Thyroid gland (tissue), 4 donors: ENCODE measurements around the gene MYO1D.

Experiments used
- POLR2A ChIP-seq, 2 donors: fragments of 450-650 bp; IDR thresholded peaks; one replicate each; pipeline ENCODE4 v1.6.1; 2017; ENCODE audit warnings: antibody characterized with exemption in 2 of 2, mild to moderate bottlenecking in 2 of 2, moderate library complexity in 1 of 2
- TF ChIP-seq, protein P1 (sequence below), 6 experiments: fragments of 200-600 bp in 3 of 6; fragments of 450-650 bp in 3 of 6; sonication (generic) in 3 of 6; IDR thresholded peaks; one replicate each; pipeline ENCODE4 v1.5.1; 2016 to 2019; ENCODE audit warnings: antibody characterized with exemption in 6 of 6, mild to moderate bottlenecking in 2 of 6, inconsistent platforms in 1 of 6, moderate library complexity in 1 of 6

DNA sequence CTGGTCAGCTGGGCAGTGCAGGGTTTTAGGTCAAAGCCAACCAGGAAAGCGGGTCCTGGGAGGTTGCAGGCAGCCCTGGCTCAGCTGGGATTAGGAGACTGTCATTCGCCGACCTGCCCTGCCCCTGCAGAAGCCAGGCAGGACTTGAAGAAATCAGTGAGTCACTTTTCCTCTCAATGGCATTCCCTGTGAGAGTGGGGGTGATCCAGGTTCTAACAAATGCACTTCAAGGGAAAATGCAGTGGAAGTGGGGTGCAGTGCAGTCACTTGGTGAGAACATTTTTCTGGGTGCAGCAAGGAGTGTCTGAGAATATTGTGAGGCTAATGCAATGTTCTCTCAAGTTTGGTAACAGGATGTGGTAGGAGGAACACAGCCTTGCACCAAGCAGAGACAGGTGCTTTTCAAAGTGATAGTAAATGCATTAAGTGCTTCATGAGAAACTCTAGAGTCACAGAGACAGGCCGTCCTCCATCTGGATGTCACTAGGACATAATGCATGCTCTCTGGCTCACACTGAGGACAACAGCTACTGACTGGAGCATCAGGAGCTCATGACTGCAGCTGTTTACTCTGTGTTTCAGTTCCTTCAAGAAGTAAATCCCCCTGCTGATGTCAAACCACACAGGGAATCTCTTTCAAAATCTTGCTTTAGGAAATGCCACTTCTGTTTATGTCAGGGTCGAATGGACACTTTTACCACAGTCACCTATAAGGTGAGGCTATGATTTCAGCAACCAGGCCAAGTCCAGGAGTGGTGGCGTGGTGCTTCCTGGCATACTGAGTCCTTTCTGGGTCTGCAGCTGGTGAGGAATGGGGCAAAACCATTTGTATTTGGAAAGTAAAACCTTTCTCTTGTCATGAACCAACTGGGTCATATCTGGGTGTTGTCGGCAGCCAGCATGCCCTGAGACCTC is 373.4 kb downstream of the MYO1D start:
- TF ChIP-seq, protein P1, sequence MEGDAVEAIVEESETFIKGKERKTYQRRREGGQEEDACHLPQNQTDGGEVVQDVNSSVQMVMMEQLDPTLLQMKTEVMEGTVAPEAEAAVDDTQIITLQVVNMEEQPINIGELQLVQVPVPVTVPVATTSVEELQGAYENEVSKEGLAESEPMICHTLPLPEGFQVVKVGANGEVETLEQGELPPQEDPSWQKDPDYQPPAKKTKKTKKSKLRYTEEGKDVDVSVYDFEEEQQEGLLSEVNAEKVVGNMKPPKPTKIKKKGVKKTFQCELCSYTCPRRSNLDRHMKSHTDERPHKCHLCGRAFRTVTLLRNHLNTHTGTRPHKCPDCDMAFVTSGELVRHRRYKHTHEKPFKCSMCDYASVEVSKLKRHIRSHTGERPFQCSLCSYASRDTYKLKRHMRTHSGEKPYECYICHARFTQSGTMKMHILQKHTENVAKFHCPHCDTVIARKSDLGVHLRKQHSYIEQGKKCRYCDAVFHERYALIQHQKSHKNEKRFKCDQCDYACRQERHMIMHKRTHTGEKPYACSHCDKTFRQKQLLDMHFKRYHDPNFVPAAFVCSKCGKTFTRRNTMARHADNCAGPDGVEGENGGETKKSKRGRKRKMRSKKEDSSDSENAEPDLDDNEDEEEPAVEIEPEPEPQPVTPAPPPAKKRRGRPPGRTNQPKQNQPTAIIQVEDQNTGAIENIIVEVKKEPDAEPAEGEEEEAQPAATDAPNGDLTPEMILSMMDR (IDR thresholded peaks at IDR 0.05), result no peak
- no peak for TF ChIP-seq POLR2A (IDR thresholded peaks at IDR 0.05)
